ENCODE measurements around the gene PRODH.

- TF ChIP-seq POLR2AphosphoS5 (IDR thresholded peaks at IDR 0.05; ENCODE audit: low read depth) (no peak), JUNB (IDR thresholded peaks at IDR 0.05; ENCODE audit: unreplicated experiment) (no peak), EZH2phosphoT487 (IDR thresholded peaks at IDR 0.05; ENCODE audit: unreplicated experiment) (no peak), EZH2 (IDR thresholded peaks at IDR 0.05; ENCODE audit: low read depth, unreplicated experiment) (no peak), CREB1 (CRISPR knock-in tag; IDR thresholded peaks at IDR 0.05; ENCODE audit: low read depth) (no peak), ZNF331 (CRISPR knock-in tag; IDR thresholded peaks at IDR 0.05; ENCODE audit: low read depth) (no peak), NANOG (IDR thresholded peaks at IDR 0.05; ENCODE audit: borderline replicate concordance) (no peak), STAT1 (IDR thresholded peaks at IDR 0.05; ENCODE audit: unreplicated experiment) (no peak)
- TF ChIP-seq, protein P1, sequence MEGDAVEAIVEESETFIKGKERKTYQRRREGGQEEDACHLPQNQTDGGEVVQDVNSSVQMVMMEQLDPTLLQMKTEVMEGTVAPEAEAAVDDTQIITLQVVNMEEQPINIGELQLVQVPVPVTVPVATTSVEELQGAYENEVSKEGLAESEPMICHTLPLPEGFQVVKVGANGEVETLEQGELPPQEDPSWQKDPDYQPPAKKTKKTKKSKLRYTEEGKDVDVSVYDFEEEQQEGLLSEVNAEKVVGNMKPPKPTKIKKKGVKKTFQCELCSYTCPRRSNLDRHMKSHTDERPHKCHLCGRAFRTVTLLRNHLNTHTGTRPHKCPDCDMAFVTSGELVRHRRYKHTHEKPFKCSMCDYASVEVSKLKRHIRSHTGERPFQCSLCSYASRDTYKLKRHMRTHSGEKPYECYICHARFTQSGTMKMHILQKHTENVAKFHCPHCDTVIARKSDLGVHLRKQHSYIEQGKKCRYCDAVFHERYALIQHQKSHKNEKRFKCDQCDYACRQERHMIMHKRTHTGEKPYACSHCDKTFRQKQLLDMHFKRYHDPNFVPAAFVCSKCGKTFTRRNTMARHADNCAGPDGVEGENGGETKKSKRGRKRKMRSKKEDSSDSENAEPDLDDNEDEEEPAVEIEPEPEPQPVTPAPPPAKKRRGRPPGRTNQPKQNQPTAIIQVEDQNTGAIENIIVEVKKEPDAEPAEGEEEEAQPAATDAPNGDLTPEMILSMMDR (conservative IDR thresholded peaks at IDR 0.05; ENCODE audit: low read depth in 2 of 2) = no peak
- TF ChIP-seq, protein P2, sequence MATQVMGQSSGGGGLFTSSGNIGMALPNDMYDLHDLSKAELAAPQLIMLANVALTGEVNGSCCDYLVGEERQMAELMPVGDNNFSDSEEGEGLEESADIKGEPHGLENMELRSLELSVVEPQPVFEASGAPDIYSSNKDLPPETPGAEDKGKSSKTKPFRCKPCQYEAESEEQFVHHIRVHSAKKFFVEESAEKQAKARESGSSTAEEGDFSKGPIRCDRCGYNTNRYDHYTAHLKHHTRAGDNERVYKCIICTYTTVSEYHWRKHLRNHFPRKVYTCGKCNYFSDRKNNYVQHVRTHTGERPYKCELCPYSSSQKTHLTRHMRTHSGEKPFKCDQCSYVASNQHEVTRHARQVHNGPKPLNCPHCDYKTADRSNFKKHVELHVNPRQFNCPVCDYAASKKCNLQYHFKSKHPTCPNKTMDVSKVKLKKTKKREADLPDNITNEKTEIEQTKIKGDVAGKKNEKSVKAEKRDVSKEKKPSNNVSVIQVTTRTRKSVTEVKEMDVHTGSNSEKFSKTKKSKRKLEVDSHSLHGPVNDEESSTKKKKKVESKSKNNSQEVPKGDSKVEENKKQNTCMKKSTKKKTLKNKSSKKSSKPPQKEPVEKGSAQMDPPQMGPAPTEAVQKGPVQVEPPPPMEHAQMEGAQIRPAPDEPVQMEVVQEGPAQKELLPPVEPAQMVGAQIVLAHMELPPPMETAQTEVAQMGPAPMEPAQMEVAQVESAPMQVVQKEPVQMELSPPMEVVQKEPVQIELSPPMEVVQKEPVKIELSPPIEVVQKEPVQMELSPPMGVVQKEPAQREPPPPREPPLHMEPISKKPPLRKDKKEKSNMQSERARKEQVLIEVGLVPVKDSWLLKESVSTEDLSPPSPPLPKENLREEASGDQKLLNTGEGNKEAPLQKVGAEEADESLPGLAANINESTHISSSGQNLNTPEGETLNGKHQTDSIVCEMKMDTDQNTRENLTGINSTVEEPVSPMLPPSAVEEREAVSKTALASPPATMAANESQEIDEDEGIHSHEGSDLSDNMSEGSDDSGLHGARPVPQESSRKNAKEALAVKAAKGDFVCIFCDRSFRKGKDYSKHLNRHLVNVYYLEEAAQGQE (IDR thresholded peaks at IDR 0.05; ENCODE audit: unreplicated experiment) = no peak
- TF ChIP-seq, protein P3, sequence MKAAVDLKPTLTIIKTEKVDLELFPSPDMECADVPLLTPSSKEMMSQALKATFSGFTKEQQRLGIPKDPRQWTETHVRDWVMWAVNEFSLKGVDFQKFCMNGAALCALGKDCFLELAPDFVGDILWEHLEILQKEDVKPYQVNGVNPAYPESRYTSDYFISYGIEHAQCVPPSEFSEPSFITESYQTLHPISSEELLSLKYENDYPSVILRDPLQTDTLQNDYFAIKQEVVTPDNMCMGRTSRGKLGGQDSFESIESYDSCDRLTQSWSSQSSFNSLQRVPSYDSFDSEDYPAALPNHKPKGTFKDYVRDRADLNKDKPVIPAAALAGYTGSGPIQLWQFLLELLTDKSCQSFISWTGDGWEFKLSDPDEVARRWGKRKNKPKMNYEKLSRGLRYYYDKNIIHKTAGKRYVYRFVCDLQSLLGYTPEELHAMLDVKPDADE (IDR thresholded peaks at IDR 0.05) = no peak
Measured at GRCh38 chr22:18973264-18974031, 37.4 kb upstream of the PRODH start.

Data from GM23338 (cell line).